ENCODE results near the gene TAAR6. TPM values are rescaled to one million over a fixed set of nuclear protein-coding genes. Genes with fewer than 3 reads are reported as not detected.

TAAR6 gene
- polyA plus RNA-seq (2011; rRNA removed) (not detected in 2 replicates), polyA plus RNA-seq (2017; fragmentation: RNase III; extraction: RNeasy Plus Mini Kit Qiagen cat#74134 plus additional on column Dnase treatment) (not detected in 3 replicates), polyA minus RNA-seq (2011; rRNA and poly(A)+ RNA removed) (not detected in 2 replicates)
- not detected in 2 replicates for polyA plus RNA-seq (2012; cell fraction: cytosol; rRNA removed)
- polyA plus RNA-seq (2012; cell fraction: nucleus; rRNA removed): not detected in 2 replicates

GRCh38 chr6:132570221-132570777 lies at the start of gene TAAR6:
TSS of gene TAAR6 (plus strand) at chr6:132570322. CDS start at chr6:132570322, 0 bp downstream.
- ATAC-seq (no peak), DNase-seq (ENCODE audit: low read depth in 1 of 2, low spot score in 1 of 2) (no peak), FAIRE-seq (no peak)
- no peaks in the 10 kb centered on the region for H3K4me1 ChIP-seq
- 46% methylated on average over 15 of the region's 15 CpGs for WGBS (ENCODE audit: missing lambda C conversion rate)
- H3K27ac ChIP-seq: no peak within 1 kb of the TSS
- POLR2A ChIA-PET: no interaction called here
- CTCF ChIA-PET: no interaction called here
- H3K4me2 ChIP-seq: no peak within 1 kb of the TSS
- H3K4me3 ChIP-seq: no peak within 1 kb of the TSS
- TF ChIP-seq HDAC2 (IDR thresholded peaks at IDR 0.05) (no peak), ZSCAN20 (CRISPR knock-in tag; IDR thresholded peaks at IDR 0.05) (no peak), FOSL2 (IDR thresholded peaks at IDR 0.05) (no peak), FOSL2 (CRISPR knock-in tag; IDR thresholded peaks at IDR 0.05) (no peak), REST (IDR thresholded peaks at IDR 0.05) (no peak), E2F6 (IDR thresholded peaks at IDR 0.05; ENCODE audit: borderline replicate concordance, low read depth) (no peak), USF2 (IDR thresholded peaks at IDR 0.05) (no peak), MAX (IDR thresholded peaks at IDR 0.05) (no peak), CHD2 (IDR thresholded peaks at IDR 0.05; ENCODE audit: low read length, partially characterized antibody) (no peak), NR3C1 (IDR thresholded peaks at IDR 0.05) (no peak), ESRRA (IDR thresholded peaks at IDR 0.05; ENCODE audit: borderline replicate concordance, low read length) (no peak), RCOR1 (IDR thresholded peaks at IDR 0.05; ENCODE audit: low read depth, low read length) (no peak), ATOH8 (CRISPR knock-in tag; IDR thresholded peaks at IDR 0.05; ENCODE audit: low read depth) (no peak), CHD4 (IDR thresholded peaks at IDR 0.05; ENCODE audit: borderline replicate concordance) (no peak), POLR2AphosphoS2 (conservative IDR thresholded peaks at IDR 0.05; ENCODE audit: low read length) (no peak), ZC3H11A (IDR thresholded peaks at IDR 0.05) (no peak), RFX5 (IDR thresholded peaks at IDR 0.05) (no peak), BCL3 (IDR thresholded peaks at IDR 0.05) (no peak), KDM5A (IDR thresholded peaks at IDR 0.05) (no peak), HOXB13 (CRISPR knock-in tag; IDR thresholded peaks at IDR 0.05; ENCODE audit: low read depth) (no peak)
- H3K9me3 ChIP-seq: no peaks in the 10 kb centered on the region
